ENCODE measurements around the gene IFNAR2.

The IFNAR2 gene

GRCh38 chr21:33229784-33230544, at the start of gene IFNAR2:
TSS of gene IFNAR2 (plus strand) at chr21:33229938. CDS start at chr21:33241923, 11,985 bp downstream.
- DNase-seq (ENCODE audit: low read depth): peak; percentile 57

DNA sequence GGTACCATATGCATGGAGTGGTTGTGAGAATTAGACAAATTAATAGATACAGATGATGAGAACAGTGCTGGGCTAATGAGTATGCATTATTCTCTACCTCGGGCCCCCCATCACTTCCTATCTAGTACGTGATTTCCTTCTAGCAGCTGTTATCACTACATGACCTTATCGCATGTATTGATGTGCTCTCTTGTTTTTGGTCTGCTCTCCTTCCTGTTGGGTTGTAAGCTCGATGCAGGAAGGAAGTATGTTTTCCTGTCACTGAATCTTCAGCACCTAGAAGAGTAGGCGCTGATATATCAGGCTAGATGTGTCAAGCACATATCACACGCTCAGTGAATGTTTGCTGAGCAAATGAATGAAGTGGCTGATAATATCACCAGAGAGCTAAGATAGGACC, 43.9 kb upstream of the IFNAR2 start:
- DNase-seq (ENCODE audit: low read depth): no peak

- DNase-seq (ENCODE audit: low read depth): no peak
Observed at GRCh38 chr21:33187276-33187675, 42.5 kb upstream of the IFNAR2 start.

DNA sequence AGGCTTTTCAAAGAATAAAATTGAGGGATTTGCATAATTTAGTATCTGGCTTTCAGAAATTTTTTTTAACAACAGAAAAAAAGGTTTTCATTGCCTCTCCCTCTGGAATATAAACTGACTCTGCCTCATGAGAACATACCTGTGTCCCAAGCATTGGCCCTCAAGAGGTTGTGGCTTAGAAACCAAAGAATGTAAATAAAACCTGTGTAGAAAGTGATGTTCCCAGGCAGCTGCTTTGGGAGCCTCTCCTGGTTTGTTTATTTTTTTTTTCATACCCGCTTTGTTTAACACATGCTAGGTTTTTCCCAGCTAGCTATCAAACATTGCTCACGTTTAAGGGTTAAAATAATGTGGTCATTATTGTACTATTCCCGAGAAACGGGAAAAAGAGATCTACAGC, 40.5 kb upstream of the IFNAR2 start:
- no peak for DNase-seq (ENCODE audit: low read depth)

GRCh38 chr21:33189824-33190223, 39.9 kb upstream of the IFNAR2 start:
- DNase-seq (ENCODE audit: low read depth): no peak

DNA sequence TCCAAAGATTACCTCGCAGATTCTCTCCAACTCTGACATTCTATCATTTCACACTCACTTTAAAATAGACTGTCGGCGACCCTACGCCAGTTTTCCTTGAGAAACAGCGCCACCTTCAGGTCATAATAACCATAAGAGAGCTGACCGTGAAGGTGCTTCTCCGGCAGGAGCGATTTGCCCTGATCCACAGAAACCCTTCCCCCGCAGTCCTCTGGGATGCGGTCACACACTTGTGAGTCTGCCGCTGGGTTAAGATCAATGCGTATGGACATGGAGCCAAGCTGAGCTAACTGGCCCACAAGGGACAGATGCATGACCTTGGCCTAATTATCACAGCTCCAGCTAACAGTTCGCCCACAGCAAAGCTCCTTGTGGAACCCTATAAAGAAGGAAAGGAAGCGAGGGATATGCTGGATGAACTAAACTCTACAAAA, 32.8 kb upstream of the IFNAR2 start:
- peak; percentile 45 for DNase-seq (ENCODE audit: low read depth)

DNA sequence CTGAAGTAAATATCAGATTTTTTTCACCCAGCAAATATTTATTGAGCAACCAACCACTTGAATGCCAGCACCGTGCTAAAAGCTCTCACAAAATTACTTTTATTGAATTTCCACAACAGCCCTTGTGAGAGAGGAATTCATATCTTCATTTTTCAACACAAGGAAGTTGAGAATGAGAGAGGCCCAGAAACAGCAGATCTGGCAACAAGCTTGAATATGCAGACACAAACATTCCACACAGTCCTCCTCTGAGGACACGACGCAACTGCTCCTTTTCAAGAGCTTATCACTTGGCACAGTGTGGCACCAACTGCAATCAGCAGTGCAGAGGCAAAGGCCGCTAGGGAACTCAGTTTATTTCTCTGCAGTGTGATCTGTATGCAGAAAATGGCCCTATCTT, 32.2 kb upstream of the IFNAR2 start:
- no peak for DNase-seq (ENCODE audit: low read depth)

DNA sequence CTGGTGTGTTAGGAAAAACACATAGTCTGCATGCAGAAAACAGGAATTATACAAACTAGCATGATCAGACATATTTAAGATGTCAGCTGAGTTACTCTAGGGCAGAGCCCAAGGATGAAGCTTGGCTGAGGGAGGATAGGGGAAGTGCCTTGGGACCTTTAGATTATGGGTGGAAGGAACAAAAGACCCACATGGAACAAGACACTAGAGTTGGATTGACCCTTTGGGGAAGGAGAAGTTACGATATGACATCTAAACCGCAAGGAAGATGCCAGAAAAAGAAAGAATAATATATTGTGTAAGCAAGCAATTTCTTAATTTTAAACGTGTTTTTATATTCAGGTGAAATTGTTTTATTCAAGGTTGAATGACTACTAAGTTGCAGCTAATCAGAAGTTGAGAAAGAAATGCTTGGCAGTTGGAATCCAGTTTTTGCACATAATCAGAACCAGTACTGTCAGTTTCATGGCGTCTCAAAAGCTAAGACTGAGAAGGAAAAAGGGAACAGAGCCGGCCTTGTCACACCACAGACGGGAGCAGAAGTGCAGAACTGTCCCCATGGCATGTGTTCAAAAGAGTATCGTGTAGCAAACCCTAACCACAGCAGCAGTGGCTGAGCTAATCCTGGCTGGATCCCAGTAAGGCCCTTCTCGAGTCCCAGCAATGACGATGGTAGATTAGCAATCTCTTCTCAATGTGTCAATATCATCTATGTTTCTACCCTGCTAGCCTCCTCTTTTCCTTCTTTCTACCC, 31.2 kb upstream of the IFNAR2 start:
- no peak for DNase-seq (ENCODE audit: low read depth)

- DNase-seq (ENCODE audit: low read depth): no peak
Observed at GRCh38 chr21:33199100-33199464, 30.7 kb upstream of the IFNAR2 start.

- peak; percentile 74 for DNase-seq (ENCODE audit: low read depth)
Observed at GRCh38 chr21:33199516-33200217, 30.1 kb upstream of the IFNAR2 start.

- DNase-seq (ENCODE audit: low read depth): no peak
Observed at GRCh38 chr21:33201956-33202355, 27.8 kb upstream of the IFNAR2 start.

DNA sequence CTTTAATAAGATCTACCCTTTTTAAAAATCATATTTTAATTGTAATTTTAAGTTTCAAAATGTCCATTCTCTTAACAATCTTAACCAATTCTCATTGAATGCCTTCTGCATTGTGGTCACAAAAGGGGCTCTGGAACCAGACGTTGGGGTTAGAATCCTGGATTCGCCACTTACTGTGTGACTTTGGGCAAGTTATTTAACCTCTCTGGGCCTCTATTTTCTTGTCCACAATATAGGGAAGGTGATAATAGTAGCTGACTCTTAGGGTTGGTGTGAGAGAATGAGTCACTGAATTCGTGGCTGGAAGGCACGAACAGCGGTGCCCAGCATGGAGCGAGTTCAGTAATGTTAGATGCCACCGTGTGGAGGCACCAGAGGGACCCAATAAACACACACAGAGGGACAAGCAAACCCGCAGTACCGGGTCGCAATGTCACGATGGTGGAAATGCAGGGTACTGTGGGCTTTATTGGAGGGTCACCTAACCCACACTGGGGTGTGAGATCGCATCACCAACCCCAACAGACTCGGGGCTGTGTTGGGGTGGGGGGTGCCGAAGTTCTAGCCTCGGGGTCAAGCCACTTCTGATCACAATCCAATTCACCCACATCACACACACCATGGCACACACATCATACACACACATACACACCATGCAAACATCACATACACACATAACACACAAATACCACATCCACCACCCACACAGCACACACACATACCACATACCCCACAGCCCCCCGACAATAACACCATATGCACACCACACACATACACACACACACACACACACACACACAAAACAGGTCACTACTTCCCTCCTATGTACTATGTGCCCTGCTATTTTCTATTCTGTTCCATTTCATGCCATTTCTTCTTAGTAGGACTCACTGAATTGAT, 27.0 kb upstream of the IFNAR2 start:
- no peak for DNase-seq (ENCODE audit: low read depth)

DNA sequence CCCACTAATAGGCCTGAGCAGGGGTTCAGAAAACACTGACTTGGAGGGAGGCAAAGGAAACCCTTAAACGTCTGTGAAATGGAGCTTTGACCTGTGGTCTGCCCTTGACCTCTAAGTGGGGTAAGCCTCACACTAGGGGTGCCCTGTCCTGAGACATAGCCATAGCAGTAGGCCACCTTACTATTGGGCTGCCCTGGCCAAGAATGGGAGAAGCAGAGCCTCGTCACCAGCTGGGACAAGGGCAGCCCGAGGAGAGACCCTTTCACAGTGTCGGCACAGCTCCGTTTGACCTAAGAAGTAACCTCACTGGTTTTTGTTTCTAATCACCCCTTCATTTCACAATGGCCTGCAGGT, 26.4 kb upstream of the IFNAR2 start:
- DNase-seq (ENCODE audit: low read depth): no peak

- no peak for DNase-seq (ENCODE audit: low read depth)
Observed at GRCh38 chr21:33205476-33205875, 24.3 kb upstream of the IFNAR2 start.

DNA sequence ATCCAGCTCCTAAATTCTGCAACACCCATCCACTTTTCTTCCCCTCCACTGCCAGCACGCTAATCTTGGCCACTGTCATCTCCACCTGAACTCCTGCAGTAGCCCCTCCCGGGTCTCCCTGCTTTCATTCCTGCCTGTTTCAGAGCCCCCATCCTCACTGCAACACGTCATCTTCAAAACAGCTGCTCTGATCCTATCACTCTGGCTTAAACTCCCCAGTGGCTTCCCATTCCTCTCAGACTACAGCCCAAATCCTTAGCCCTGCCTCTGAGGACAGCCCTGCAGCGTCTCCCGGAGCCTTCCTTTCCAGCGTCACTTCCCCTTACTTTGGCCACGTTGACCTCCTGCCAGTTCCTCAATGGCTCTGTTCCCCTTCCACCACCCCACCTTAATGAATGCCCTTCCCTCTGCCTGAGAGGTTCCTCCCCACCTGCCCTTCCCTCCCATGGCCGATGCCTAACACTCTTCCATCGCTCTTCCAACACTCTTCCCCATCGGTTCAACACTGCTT, 22.9 kb upstream of the IFNAR2 start:
- no peak for DNase-seq (ENCODE audit: low read depth)

GRCh38 chr21:33207449-33208149, 22.1 kb upstream of the IFNAR2 start:
- no peak for DNase-seq (ENCODE audit: low read depth)

DNA sequence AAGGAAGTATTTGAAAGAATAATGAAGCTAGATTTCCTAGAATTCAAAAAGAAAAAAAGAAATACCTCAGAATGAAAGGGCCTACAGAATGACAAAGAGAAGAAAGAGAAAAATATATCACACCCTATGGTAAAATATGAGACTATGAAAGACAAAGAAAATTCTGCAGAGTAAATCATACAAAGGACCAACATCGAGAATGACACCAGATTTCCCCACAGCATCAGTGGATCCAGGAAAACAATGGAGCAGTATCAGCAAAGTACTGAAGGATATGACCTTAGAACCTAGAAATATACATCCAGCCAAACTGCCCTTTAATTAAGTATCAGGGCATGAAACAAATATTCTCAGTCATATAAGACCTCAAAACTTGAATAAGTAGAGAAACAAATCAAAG, 21.2 kb upstream of the IFNAR2 start:
- no peak for DNase-seq (ENCODE audit: low read depth)

DNA sequence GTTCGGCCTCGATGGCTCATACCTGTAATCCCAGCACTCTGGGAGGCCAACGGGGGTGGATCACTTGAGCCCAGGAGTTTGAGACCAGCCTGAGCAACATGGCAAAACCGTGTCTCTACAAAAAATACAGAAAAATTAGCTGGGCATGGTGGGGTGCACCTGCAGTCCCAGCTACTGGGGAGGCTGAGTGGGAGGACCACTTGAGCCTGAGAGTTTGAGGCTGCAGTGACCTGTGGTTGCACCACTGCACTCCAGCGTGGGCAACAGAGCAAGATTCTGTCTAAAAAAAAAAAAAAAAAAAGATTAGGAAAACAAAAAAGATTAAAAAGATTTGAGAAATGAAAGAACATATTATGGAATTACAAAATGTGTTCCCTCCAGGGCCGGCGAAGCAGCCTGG, 18.4 kb upstream of the IFNAR2 start:
- no peak for DNase-seq (ENCODE audit: low read depth)

- DNase-seq (ENCODE audit: low read depth): no peak
Observed at GRCh38 chr21:33211732-33212131, 18.0 kb upstream of the IFNAR2 start.

- DNase-seq (ENCODE audit: low read depth): no peak
Observed at GRCh38 chr21:33212159-33212851, 17.4 kb upstream of the IFNAR2 start.

- no peak for DNase-seq (ENCODE audit: low read depth)
Observed at GRCh38 chr21:33214056-33214455, 15.7 kb upstream of the IFNAR2 start.

Measured in activated gamma-delta T cell treated with anti-CD3 and anti-CD28 coated beads, Interleukin-2, amount 50 U/mL, for 16 hours (primary cell).